SKM-1 (cell line): ENCODE data around the gene SRCIN1.
"Not testable (repeated sequence)": the region's sequence is repeated elsewhere in the genome, so short reads cannot be mapped to it uniquely, and the experiment has no call there.

Experiments used
- DNase-seq: peaks from one replicate; lab custom pipeline; 2025; ENCODE audit not compliant: unreplicated experiment; lab: John Stamatoyannopoulos, UW

SRCIN1 gene

DNA sequence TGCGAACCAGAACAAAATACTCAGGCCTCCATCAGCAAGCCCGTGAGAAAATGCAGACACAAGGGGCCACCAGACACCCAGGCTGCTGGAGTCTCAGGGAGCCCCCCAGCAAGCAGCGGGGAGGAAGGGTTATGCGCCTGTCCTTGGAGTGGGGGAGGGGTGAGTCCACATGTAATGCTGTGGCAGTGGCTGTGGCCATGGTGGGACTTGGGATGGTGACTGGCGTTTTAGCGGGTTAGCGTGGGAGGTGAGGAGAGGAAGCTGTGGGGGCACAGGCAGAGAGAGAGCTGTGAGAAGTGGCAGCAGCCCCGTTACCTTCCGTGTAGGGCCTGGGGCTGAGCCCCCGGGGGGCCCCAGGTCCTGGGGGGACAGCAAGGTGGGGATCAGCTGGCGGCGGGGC, 58.3 kb downstream of the SRCIN1 start:
- no peak for DNase-seq

DNA sequence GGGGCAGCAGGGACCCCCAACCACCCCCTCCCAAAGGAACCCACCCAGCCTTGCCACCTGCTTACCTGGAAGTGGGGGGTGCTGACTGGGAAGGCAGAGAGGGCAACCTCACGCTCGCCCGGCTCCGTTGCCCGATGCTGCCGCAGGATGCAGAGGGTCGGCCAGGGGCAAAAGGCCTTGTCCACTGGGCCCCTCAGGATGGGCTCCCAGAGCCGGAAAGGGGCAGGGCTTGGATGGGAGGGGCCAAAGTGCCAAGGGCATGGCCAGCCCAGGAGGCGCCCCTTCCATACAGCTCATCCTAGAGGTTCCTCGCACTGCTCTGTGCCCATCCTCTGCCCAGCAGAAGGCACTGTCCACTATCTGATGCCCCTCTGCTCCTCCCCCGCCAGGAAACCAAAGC, 59.4 kb downstream of the SRCIN1 start:
- no peak for DNase-seq

DNA sequence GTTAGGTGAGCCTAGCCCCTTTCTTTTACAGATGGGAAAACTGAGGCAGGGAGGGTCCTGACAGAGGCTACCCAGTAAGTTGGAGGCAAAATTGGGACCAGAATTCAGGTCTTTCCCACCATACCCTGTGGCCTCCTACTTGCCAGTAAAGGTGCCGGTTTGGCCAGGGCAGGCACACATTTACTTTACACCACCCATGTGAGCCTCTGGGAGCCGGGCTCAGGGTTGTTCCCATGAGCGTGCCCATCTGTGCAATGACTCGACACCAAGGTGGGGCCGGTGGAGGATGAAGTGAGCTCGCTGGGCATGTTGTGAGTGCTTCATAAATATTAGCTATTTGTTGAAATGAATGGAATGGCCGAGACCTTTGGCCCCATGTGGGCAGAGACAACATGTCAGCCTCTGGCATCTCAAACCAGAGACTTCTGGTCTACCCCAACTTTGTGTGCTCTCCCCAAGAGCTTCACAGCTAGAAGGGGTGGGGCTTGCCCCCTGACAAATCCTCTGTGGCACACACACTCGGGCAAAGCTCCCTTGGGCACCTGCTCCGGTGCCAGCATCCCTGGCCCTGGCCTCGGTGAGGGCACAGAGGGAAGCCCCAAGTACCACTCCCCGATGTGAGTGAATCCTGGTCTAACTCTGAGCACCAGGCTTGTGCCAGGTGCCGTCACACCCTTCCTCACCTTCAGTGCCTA, 60.1 kb downstream of the SRCIN1 start:
- no peak for DNase-seq

DNA sequence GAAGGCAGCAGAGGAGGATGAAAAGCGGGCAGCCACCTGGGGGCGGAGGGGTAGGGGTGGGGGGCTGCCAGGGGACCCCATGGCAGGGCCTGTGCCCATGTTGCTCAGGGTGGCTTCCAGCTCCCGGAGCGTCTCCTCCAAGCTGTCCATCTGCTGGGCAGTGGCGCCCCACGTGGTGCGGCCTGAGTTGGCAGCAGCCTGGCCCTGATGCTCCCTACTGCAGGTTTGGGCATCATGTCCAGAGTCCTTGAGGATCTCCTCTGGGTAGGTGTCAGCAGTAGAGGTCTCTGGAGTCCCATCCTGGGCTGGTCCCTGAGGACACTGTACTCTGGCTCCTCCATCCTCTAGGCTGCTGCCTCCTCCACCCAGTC, 60.9 kb downstream of the SRCIN1 start:
- DNase-seq, result no peak

DNA sequence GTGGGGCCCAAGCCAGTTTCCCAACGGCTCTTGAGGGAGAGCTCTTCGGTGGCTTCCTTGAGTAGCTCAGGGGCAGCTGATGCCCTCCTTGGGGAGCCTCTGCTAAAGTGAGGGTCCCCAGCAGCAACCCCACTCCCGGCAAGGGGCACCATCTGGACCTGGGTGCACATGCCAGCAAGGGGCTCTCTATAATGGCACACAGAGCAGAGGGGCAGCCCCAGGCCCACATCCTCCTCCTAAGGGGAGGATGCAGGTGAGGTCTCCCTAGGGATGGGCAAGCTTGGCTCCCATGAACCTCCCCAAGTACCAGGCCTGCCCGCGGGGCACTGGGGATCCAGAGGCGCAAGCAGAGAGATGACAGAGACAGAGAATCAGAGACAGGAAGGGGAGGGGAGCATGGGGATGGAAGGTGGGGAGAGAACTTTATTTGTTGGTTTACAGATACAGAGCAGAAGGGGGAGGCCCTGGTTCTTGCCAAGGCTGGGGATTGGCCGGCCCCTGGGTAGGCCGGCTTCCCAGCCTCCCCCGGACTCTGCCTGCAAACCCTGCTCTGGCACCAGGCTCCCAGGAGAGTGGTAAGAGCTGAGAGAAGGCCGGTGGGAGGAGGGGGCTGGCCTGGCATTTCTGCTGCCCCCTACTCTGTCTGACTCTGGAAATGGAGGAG, 61.4 kb downstream of the SRCIN1 start:
- no peak for DNase-seq

DNA sequence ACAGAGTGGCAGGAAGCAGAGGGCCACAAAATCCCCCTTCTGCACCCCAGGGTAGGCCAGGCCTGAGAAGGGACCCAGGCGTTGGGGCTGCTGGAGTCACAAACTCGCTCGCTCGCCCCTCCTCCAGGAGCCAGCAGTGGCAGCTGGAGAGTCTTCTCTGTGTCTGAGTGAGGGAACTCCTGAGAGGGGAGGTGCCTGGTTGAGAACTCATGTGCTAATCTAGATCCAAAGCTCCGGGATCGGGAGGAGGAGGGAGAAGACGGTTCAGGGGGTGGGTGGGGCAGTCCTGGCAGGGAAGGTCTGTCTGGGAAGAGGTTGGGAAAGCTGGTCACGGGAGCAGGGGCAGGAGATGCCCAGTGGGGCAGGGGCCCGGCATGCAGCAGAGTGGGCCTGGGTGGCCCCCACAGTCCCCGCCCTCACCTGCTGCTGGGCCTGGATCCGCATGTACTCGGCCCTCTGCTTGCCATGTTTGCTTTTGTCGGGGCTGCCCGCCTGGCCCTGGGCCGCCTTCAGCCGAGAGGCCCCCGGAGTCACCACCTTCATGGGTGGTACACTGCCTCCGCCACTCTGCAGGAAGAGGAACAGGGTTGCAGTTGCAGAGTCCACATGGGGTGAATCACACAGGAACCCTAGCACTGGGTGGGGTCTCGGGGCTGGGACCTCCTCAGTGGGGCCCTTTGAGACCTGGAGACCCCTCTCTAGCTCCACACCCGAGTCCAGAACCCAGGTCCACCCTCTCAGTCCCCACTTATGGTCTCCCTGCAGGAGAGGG, 62.2 kb downstream of the SRCIN1 start:
- no peak for DNase-seq

DNA sequence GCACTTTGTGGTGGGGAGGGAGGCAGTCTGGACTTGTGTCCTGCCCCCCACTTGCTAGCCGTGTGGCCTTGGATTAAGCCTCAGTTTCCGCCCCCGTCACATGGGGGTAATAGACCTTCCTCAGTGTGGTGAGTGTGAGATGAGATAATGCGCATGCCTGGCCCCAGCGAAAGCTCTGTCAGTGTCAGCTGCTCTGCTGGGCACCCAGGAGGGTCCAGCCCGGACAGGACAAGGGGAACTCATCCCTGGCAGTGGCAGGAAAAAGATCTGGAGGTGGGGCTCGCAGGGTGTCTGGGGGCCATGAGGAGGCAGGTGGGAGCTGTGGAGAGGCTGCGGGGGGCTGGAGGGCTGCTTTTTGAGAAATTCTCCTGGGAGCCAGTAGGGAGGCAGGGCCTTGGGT, 63.5 kb downstream of the SRCIN1 start:
- DNase-seq, result no peak

DNA sequence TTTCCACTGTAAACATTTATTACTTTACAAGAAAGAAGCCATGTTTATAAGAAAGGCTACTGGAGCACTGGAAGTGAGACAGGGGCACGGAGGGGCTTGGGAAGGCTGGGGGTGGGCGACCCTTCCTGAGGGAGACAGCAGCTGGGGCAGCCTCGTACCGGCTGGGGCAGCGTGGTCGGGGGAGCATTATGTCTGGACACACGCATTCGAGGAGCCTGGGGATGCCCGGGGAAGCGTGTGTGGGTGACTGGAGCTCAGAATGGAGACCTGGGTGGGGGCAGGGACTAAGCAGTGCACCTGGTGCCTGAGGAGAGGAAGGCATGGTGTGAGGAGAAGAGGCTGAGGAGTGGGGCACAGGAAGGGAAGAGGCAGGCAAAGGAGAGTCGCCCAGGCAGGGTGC, 64.5 kb downstream of the SRCIN1 start:
- no peak for DNase-seq

DNA sequence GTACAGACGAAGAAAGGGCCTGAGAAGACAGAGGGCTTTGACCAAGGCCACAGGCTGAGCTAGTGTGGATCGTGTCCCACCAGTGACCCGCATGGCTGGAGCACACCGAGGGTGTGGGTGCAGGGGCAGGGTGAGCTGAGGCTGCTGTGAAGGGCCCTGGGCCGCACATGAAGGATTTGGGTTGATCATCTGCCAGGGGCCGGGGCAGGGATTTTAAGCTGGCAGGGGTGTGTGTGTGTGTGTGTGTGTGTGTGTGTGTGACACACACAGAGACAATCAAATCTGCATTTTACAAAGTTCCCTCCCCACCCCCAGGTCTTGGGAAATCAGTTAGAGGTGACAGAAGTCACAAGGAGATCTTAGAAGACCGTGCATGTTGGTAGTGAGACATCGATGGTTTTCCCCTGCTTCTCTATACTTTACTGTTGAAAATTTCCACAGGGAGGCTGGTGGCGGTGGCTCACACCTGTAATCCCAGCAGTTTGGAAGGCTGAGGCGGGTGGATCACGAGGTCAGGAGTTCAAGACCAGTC, 65.2 kb downstream of the SRCIN1 start:
- DNase-seq, result no peak

DNA sequence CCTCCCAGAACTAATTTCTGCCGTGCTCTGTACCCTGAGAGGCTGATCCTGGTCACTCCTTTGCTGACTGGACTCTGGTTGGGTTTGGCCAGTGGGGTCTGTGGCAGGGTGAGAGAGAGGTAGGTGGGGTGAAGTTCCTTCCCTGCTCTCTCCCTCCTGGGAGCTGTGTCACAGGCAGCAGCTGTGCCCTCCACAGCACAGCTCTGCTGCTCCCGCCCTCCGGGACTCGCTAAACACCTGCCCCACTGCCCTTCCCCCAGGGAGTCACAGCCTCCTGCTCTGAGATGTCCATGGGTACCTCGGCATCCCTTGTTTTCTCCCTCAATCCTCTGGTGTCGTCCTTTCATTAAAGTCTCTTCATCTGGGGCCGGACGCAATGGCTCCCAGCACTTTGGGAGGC, 66.4 kb downstream of the SRCIN1 start:
- DNase-seq, result no peak

DNA sequence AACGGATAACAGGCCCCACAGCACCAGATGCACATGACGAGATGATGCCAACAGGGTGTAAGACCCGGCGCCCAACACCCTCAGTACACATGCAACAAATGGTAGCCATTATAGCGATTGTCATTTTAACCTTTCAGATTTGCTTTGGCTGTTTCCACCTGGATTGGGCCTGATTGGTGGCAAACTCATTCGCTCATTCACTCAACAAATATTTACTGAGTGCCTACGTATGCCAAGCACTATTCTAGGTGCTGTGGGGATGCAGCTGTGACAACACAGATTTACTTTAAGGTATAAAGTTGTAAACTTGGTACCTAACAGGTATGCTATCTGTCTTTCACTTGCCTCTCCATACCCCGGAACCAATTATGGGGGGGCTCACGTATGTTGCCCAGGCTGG, 66.8 kb downstream of the SRCIN1 start:
- no peak for DNase-seq

DNA sequence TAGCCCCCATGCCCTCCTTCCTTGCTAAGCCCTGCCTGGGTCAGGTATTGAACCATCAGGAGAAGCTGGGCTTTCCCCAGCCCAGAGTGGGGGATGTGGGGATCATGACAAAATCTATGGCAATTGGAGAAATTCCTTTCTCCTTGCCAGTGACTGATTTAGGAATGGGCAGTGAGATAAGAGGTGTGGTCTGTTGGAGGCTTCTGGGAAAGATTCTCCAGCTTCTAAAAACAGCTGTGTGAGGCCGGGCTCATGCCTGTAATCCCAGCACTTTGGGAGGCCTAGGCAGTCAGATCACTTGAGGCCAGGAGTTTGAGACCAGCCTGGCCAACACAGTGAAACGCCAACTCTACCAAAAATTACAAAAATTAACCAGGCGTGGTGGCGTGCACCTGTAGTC, 69.1 kb downstream of the SRCIN1 start:
- DNase-seq, result no peak

DNA sequence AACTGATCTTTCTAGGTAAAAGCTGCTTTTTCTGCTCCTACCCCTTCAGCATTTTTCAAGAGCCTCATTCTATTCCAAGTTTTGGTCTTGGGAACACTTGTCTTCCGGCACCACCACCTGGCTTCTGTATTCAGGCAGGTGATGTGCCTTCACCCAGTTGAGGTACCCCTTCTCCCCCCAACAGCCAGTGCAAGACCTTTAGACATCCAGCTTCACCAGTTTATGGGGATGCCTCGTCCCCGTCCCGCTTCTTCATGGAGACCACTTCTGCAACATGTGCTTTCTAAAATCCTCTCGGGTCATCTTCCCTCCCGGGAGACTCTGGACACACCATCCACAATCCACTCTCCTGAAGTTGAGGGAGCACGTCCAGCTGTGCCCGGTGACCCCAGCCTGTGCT, 69.9 kb downstream of the SRCIN1 start:
- DNase-seq, result no peak

DNA sequence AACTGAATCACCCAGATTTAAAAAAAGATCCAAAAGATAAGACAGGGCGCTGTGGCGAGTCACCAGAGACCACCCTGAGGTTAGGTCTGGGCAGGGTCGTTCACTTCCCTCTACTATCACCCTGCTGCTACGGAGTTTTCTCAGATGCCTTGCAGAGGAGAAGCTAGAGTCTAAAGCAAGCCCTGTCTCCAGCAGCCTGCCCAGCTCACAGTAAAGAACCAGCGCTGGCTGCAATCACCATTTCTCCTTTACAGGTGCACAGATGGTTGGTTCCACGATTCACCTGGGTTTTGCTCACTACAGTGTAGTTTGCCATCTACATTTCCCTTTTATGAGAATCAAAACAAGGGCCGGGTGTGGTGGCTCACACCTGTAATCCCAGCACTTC, 71.3 kb downstream of the SRCIN1 start:
- DNase-seq, result no peak

DNA sequence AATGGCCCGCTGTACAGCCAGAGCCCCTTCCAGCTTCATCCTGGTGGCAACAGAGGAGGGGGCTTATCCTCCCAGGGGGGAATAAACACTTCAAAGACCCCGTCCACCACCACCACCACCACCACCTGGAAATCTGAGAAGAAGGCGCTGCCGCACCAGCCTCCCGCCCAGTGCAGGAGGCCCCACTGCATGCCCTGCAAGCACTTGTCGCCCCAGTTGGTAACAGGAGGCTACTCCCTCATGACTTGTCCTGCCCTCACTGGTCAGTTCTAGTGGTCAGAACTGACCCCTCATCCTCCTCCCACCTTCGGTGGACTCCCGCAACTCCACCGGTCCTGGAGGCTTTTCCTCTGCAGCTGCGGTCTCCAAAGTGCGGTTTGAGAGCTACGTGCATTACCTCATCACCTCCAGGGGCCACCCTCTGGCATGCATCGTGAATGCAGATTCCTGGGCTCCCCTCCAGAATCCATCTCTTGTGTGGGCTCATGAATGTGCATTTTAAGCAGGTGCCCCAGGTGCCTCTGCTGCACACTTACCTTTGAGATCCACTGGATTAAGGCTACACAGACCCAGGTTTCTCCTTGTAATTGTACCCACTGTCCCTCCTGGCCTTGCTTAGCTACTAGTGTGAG, 71.8 kb downstream of the SRCIN1 start:
- no peak for DNase-seq

DNA sequence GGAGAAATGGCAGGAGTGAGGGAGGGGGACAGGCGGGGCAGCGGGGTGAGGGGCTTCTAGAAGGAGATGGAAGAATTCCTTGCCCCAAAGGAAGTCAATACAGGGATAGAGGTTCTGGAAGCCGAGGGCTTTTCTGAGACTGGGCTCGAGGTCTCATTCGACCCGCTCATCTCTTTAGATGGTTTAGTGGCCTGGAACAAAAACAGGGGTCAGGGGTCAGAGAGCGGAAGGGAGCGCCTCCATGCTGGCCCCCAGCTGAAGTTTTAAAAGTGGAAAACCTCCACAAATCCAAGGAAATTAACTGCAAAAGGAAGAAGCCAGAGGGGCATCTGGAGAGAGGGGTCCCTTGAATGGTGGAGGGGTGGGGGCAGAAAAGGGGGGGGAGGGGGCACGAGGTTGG, 72.5 kb downstream of the SRCIN1 start:
- no peak for DNase-seq

DNA sequence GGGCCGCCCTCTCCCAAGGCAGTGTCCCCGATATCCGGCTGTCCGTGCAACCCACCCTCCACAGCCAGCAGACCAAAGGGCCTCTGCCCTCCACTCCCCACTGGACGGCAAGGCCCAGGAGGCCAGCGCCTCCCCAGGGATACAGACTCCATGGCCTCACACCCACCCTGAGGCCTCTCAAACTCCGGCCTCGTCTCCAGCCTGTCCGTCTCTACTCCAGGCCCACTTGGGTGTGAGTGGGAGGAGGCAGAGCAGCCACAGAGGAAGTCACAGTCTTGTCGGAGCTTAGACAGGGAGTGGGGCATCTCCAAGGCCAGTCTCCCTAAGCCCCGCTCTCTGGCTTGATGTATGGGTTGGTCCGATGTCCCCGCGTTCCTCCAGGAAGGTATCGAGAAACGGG, 73.3 kb downstream of the SRCIN1 start:
- DNase-seq, result no peak

DNA sequence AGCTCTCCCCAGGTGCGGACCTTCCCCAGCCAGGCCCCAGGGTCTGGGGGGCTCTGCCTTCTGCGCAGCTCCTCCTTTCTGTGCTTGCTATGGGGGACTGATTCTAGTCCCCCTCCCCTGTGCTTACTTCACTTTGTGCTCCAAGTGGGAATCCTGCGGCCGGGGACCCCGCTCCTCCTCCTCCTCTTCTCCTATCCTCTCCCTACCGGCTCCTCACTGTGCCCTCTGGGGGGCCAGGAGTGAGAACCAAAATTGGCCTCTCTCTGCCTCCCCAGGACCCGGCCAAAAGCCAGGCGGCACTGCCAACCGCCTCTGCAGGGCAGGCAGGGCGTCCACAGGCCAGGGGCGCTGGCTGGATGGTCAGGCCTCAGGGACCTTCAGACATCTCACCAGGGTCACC, 74.0 kb downstream of the SRCIN1 start:
- DNase-seq, result not testable (repeated sequence)

DNA sequence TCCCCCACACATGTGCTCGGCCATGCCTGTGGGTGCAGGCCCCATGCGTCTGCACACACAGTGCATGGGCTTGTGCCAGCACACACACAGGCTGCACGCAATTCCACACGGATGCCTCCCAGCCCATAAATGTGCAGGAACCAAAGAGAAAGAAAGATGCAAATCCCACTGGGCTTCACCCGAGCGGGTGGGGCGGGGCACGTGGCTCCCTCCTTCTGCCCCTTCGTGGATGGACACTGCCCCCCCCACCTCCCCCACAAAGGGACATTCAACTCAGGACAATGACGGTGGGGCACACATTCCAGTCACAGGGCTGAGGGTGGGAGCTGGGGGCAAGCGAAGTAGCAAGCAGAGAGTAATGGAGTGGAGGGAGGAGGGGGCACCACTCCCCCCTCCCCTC, 74.9 kb downstream of the SRCIN1 start:
- DNase-seq, result not testable (repeated sequence)

DNA sequence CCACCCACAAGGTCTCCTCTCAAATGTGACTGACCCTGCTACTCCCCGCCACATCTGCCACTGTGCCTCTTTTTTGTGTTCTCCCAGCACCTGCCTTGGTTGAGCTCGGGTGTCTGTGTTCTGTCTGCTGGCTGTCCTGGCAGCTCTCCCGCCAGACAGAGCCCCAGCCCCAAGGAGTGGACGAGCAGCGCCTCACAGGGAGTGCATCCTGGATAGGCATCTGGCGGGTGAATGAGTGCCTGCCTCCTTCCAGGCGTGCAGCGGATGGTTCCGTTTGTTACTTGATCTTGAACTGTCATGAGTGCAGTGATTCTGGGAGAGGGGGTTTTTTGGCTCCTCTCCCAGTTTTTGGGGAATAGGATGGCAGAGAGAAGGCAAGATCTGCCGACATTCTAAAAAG, 77.6 kb downstream of the SRCIN1 start:
- DNase-seq, result not testable (repeated sequence)

DNA sequence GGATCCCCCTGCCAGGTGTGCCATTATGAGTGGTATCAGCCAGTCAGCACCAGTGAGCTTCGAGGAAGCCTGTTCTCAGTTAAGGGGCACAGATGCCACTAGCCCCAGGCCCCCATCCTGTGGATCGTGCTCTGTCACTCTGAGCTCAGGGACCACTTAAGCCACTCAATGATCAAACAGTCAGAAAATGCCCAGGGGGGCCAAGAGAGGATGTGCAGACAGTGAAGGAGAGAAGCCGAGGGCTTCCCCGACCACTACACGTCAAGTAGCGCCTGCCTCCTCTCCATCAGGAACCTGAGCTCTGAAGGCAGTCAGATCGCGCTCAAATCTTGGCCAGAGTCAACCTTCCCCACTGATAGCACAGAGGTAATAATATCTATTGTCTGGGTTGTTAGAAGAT, 79.2 kb downstream of the SRCIN1 start:
- not testable (repeated sequence) for DNase-seq
